HTERT RPE-1 (cell line): ENCODE data around the gene RPL10.

Source experiments
- in situ Hi-C: fragments of 300-500 bp; cut with MboI; formaldehyde crosslinking; loops from 4 replicates; pipeline ENCODE4 v1.14.3; 2020; ENCODE audit warnings: low sequenced_read_pairs

RPL10 gene

DNA sequence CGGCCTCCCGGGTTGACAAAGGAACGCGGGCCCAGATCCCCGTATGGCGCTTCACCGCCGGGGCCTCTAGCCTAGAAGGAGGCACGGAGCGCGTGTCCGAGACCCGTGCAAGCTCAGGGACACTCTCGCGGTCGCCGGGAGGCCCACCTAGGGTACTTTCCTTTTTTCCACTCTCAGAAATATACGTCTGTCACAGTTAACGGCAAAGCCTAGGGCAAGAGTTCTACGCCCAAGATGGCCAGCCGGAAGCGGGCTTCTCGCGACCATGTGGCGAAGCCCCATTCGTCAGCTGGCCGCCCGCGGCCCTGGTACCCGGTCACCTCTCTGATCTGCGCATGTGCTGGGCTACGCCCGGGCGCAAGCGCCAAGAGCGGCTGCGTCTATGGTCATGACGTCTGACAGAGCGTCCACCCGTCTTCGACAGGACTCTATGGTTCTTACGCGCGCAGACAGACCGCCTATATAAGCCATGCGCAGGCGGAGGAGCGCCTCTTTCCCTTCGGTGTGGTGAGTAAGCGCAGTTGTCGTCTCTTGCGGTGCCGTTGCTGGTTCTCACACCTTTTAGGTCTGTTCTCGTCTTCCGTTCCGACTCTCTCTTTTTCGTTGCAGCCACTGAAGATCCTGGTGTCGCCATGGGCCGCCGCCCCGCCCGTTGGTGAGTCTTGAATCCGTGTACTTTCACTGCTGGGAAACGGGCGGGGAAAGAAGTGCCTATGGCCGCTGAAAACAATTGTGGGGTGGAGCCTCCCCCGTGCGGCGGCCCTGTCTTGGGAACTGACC lies at the start of gene RPL10:
RPL10 (plus strand) TSS at position 490 of the 780 bp plus-strand sequence; CDS start at position 633, 143 bp downstream.
- in situ Hi-C loops = no loop called here

GRCh38 chrX:154348646-154349358 lies 49.4 kb upstream of the RPL10 start:
- in situ Hi-C loops = no loop called here

GRCh38 chrX:154349359-154349935 lies 48.7 kb upstream of the RPL10 start:
- in situ Hi-C loops = no loop called here

DNA sequence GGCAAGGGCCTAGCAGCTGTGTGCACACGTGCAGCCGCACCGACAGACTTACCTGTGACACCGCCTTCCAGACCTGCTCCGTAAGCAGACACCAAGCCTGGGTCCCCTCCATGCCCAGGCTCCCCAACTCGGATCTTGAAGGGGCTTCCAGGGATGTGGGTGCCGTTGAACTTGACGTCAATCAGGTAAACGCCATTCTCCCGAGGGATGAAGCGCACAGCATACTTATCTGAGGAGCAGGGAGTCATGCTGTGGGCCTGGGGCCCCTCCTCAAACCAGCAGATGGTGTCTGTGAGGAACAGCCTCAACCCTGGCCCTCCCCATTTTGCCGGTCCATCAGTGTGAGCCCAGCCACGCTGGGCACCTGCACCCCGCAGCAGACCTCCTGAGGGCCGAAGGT lies 48.2 kb upstream of the RPL10 start:
- in situ Hi-C loops = no loop called here

DNA sequence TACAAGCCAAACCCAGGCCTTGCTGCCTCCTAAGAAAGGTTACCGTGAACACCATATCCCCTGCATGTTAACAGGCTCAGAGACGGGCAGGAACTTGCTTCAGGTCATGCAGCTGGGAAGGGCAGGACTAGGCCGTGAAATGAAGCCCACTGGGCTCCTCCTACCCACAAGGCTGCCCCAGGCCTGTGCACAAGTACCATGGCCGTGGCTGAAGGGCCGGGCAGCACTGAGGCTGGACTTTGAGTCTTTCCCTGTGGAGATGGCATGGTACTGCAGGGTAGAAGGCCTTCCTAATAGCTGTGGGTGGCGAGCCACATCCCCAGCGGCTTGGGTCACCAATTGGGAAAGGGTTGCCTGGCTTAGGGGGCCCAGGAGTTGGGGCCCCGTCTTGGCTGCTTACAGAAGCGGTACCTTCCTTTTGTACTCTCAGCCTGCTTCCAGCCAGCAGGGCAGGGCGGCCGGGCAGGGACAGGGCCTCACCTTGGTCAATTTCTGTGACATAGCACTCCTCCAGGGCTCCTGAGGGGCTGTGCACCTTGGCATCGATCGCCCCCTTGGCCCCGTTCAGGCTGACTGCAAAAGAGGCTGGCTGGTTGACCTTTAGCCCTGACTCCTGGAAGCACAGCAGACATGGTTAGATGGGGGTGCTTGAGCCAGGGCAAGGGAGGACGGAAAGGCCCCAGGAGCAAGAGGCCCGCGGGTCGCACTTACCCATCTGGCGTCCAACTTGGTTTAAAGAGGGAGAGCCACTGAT lies 47.6 kb upstream of the RPL10 start:
- in situ Hi-C loops = no loop called here

DNA sequence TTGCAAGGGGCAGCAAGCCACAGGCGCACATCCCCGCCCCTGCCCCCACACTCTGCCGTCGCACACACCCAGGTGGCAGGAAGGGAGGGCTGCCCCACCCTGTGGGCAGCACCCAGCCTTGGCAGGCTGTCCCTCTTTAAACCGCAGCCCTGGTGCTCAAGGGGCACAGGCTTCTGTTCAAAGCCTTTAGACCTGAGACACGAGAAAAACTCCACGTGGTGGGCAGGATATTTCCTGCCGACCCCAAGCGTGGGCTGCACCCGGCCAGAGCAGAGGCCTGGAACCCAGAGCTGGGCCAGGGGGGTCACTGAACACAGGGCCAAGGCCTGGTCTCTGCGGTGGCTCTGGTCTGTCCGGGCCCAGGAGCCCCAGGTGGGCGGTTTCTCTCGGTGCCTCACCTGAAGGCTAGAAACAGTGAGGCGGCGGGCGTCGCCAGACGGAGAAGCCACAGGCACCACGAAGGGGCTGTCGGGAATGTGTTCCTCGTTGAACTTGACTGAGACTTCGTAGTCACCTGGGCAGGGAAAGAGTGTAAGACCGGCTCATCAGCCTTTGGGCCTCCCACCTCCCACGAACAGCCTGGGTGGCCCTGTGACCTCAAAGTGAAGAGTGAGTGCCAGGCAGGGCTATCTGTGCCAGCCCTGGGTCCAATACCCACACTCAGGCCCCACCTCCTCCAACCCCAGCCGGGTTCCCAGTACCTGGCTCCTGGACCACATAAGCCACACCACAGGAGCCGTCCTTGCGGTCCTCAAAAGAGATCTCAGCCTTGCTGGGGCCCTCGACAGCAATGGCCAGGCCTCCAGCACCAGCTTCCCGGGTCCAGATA lies 46.8 kb upstream of the RPL10 start:
- in situ Hi-C loops = no loop called here

- in situ Hi-C loops = no loop called here
Observed at GRCh38 chrX:154352012-154352401, 46.2 kb upstream of the RPL10 start.

DNA sequence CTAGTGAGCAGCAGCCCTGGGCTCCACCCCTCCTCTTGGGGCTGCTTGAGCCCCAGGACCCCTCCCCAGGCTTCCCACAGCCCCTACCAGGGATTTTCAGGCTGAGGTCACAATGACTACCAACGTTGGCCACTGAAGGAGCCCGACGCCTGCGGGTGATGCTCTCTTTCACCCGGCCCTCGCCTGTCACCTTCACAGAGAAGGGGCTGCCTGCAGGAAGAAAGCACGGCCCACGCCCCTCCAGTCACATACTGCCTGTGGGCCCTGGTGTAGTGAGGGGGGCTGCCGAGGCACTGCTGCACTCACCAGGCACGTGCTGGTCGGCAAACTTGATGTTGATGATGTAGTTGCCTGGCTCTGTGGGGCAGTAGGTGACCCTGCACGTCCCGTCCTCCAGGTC lies 45.7 kb upstream of the RPL10 start:
- in situ Hi-C loops = no loop called here

GRCh38 chrX:154353172-154353843 lies 44.9 kb upstream of the RPL10 start:
- in situ Hi-C loops = no loop called here

GRCh38 chrX:154354013-154354412 lies 44.2 kb upstream of the RPL10 start:
- in situ Hi-C loops = no loop called here

- in situ Hi-C loops = no loop called here
Observed at GRCh38 chrX:154354516-154354915, 43.7 kb upstream of the RPL10 start.

DNA sequence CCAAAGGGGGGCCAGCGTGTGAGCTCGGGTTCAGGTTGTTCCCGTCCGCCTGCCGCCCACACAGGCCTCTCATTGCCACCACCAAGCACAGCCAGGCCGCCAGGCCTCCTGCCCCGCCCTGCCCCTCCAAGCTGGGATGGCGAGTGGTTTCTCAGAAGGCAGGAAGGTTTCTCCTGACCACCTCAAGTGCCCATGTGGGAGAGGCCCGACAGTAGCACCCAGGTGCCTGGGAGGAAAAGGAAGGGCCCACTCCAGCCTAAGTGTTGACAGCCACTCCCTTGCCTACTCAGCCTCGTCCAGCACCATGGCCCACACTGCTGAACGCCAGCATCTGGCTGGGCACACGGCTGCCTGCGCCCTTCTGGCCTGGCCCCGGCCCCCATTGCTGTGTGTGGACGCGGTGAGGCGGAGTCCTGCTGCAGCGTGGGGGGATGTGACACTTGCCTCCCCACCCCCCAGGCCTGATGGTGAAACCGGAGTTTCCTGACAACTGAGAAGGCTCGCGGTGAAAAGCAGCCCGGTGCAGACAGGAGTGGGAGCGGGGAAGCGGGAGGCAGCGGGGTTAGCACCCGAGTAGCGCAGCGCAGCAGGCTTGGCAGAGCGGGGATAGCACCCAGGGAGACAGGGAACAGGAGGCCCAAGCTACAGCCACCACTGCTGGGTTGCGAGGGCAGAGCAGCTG lies 42.9 kb upstream of the RPL10 start:
- in situ Hi-C loops = no loop called here

- in situ Hi-C loops = no loop called here
Observed at GRCh38 chrX:154355776-154356140, 42.4 kb upstream of the RPL10 start.

DNA sequence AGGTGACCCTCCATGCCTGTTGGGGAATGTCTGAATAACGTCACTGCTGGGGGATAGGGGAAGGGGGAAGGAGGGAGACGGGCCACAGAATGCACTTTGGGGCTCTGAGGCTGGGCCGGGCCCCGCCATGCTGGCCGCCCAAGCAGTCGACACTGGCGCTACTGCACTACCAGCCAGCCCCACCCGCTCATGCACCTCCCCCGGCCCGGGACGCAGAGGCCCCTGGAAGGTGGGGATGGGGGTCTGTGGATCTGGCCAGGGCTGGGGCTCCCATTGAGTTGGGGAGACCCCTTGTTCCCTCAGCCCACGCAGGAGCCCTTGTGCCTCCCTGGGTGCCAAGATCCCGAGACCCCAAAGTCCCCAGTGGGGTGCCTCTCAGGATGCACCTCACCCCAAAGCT lies 41.6 kb upstream of the RPL10 start:
- in situ Hi-C loops = no loop called here

DNA sequence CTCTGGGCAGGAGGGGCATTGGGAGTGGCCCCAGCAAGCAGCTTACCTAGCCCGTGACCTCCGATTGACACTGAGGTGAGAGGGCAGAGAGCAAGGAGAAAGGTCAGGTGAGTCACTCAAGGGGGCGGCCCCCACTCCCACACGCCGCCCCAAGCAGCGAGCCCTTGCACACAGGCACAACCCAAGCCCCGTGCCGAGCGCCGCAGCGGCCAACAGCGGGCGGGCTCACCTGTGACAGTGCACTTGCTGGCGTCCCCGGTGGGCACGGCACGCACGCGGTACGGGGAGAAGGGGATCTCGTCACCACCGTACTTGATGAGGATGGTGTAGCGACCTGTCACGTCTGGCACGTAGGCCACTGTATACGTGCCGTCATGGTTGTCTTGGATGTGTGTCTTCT lies 41.0 kb upstream of the RPL10 start:
- in situ Hi-C loops = no loop called here

DNA sequence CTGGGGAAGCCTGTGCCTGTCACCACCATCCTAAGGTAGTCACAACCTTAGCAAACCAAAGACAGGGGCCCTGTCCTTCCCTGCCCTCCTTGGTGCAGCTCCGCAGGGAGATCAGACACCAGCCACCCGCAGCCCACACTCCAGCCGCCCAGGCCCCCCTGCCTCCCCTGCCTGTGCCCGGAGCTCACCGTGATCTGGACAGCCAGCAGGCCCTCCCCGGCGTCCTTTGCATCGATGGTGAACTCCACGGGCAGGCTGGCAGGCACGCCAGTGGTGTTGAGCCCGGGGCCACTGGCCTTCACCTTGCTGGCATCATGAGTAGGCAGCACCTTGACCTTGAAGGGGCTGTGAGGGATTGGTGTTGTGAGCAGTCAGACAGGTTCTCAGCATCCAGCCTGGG lies 40.2 kb upstream of the RPL10 start:
- in situ Hi-C loops = no loop called here

GRCh38 chrX:154358829-154359228 lies 39.3 kb upstream of the RPL10 start:
- in situ Hi-C loops = no loop called here

- in situ Hi-C loops = no loop called here
Observed at GRCh38 chrX:154359362-154360154, 38.6 kb upstream of the RPL10 start.
